Measurements from ENCODE around the gene SYN1.

DNA sequence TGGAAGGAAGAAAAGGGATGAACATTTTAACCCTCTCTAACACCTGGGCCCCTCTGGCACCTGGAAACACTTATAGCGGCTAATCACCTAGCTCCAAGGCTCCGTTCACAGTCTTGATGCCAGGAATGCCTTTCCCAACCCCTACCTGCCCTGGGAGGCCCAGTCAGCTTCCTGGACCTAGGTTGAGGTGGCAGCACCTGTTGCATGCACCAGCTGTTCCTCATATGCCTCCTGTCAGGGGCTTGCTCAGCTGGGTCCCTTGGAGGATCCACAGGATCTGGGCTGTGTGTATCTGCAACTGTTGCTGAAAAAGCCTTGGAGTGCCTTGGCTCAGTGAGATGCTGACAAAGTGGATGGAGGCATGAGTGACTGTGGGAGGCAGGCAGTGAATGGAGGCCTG lies 5.7 kb upstream of the SYN1 start:
- TF ChIP-seq, protein P1, sequence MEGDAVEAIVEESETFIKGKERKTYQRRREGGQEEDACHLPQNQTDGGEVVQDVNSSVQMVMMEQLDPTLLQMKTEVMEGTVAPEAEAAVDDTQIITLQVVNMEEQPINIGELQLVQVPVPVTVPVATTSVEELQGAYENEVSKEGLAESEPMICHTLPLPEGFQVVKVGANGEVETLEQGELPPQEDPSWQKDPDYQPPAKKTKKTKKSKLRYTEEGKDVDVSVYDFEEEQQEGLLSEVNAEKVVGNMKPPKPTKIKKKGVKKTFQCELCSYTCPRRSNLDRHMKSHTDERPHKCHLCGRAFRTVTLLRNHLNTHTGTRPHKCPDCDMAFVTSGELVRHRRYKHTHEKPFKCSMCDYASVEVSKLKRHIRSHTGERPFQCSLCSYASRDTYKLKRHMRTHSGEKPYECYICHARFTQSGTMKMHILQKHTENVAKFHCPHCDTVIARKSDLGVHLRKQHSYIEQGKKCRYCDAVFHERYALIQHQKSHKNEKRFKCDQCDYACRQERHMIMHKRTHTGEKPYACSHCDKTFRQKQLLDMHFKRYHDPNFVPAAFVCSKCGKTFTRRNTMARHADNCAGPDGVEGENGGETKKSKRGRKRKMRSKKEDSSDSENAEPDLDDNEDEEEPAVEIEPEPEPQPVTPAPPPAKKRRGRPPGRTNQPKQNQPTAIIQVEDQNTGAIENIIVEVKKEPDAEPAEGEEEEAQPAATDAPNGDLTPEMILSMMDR (conservative IDR thresholded peaks at IDR 0.05 in 1 of 2, IDR thresholded peaks at IDR 0.05 in 1 of 2; ENCODE audit: extremely low read depth in 1 of 2, insufficient read depth in 1 of 2, low read depth in 1 of 2, low read length in 2 of 2) = no peak
- no peak for TF ChIP-seq EZH2 (IDR thresholded peaks at IDR 0.05; ENCODE audit: borderline replicate concordance, low read length)

Measured in mammary epithelial cell (primary cell).